ENCODE data around the gene ENC1.

GRCh38 chr5:74579215-74579614 is 61.3 kb downstream of the ENC1 start:
- TF ChIP-seq CTCF (conservative IDR thresholded peaks at IDR 0.05; ENCODE audit: low read length) (no peak), EZH2phosphoT487 (IDR thresholded peaks at IDR 0.05; ENCODE audit: borderline replicate concordance, low read depth, low read length) (no peak)
